Neural progenitor cell (in vitro differentiated cells): ENCODE data around the gene NFKB1. TPM values are rescaled to one million over a fixed set of nuclear protein-coding genes. Genes with fewer than 3 reads are reported as not detected.

ENCODE experiments used
- DNase-seq: peaks from one replicate; pipeline ENCODE4 v3.0.0-alpha.2; 2016; ENCODE audit warnings: low spot score
- H2AFZ ChIP-seq: fragments of 200-600 bp; sonication (generic); replicated peaks from 2 replicates; pipeline ENCODE4 v1.6.1; 2016; ENCODE audit warnings: antibody characterized with exemption
- H3F3A ChIP-seq: fragments of 200-600 bp; sonication (generic); 2 replicates; pipeline ENCODE4 v1.6.1; 2016; ENCODE audit warnings: antibody characterized with exemption, low read depth
- H3K27ac ChIP-seq: fragments of 200-600 bp; sonication (generic); 2 replicates; pipeline ENCODE4 v1.5.1; 2016; ENCODE audit warnings: mild to moderate bottlenecking
- H3K27me3 ChIP-seq: fragments of 200-600 bp; sonication (generic); 2 replicates; pipeline ENCODE4 v1.6.1; 2016; ENCODE audit warnings: mild to moderate bottlenecking, moderate library complexity
- H3K36me3 ChIP-seq: fragments of 200-600 bp; sonication (generic); 2 replicates; pipeline ENCODE4 v1.5.1; 2016
- H3K4me1 ChIP-seq: fragments of 200-600 bp; sonication (generic); 2 replicates; pipeline ENCODE4 v1.6.1; 2016; ENCODE audit warnings: mixed run types
- H3K4me2 ChIP-seq: fragments of 200-600 bp; sonication (generic); 2 replicates; pipeline ENCODE4 v1.6.1; 2016
- H3K4me3 ChIP-seq: fragments of 200-600 bp; sonication (generic); 2 replicates; pipeline ENCODE4 v1.5.1; 2016
- H3K79me2 ChIP-seq: fragments of 200-600 bp; sonication (generic); 2 replicates; pipeline ENCODE4 v1.6.1; 2016; ENCODE audit warnings: low read depth
- H3K9ac ChIP-seq: fragments of 200-600 bp; sonication (generic); 2 replicates; pipeline ENCODE4 v1.6.1; 2016
- H3K9me3 ChIP-seq: fragments of 200-600 bp; sonication (generic); 2 replicates; pipeline ENCODE4 v1.5.1; 2016; ENCODE audit warnings: low read depth
- H4K20me1 ChIP-seq: fragments of 200-600 bp; sonication (generic); 2 replicates; pipeline ENCODE4 v1.6.1; 2016; ENCODE audit warnings: low read depth
- H3K27ac Mint-ChIP-seq: 3 replicates; pipeline ENCODE4 v1.8.0; 2021; ENCODE audit warnings: mixed read lengths
- H3K27me3 Mint-ChIP-seq: 2 replicates; pipeline ENCODE4 v1.8.0; 2022; ENCODE audit warnings: low read depth, mild to moderate bottlenecking, inconsistent platforms, moderate library complexity, mixed read lengths; ENCODE audit not compliant: insufficient read depth
- H3K36me3 Mint-ChIP-seq: 3 replicates; pipeline ENCODE4 v1.8.0; 2021; ENCODE audit warnings: mixed read lengths
- H3K4me1 Mint-ChIP-seq: 3 replicates; pipeline ENCODE4 v1.8.0; 2021; ENCODE audit warnings: mixed read lengths
- H3K4me3 Mint-ChIP-seq: 3 replicates; pipeline ENCODE4 v1.8.0; 2021; ENCODE audit warnings: mild to moderate bottlenecking, moderate library complexity, mixed read lengths
- H3K9me3 Mint-ChIP-seq: 3 replicates; pipeline ENCODE4 v1.8.0; 2020; ENCODE audit warnings: mixed read lengths
- EZH2 ChIP-seq: fragments of 200-600 bp; sonication (generic); IDR thresholded peaks from 2 replicates; pipeline ENCODE4 v1.6.1; 2017; ENCODE audit warnings: antibody characterized with exemption, mild to moderate bottlenecking, moderate library complexity
- EZH2phosphoT487 ChIP-seq: fragments of 200-600 bp; sonication (generic); IDR thresholded peaks from 2 replicates; pipeline ENCODE4 v1.6.1; 2017; ENCODE audit warnings: antibody characterized with exemption
- total RNA-seq: library from RNA; depleted of rRNA; stranded (reverse); fragments of >200 nt; gene quantifications from 2 replicates; pipeline ENCODE4 v1.2.3, GENCODE V29; 2015; ENCODE audit warnings: low replicate concordance
- TF ChIP-seq, protein P1 (sequence below): fragments of 200-600 bp; sonication (generic); IDR thresholded peaks from 2 replicates; pipeline ENCODE4 v1.5.1; 2017; ENCODE audit warnings: antibody characterized with exemption, mild to moderate bottlenecking

The NFKB1 gene
- total RNA-seq, 1 donor from 2014 or later, result 14.1 TPM

GRCh38 chr4:102594000-102594399 is 92.8 kb downstream of the NFKB1 start:
- H3K9me3 ChIP-seq, result peaks cover 4% of the 10 kb centered on the region
- DNase-seq, result no peak
- H3K9ac ChIP-seq, result no peak overlapping the region
- no peaks in the 10 kb centered on the region for H3F3A ChIP-seq
- no peaks in the 10 kb centered on the region for H3K79me2 ChIP-seq
- peaks cover 3% of the 10 kb centered on the region for H3K4me1 Mint-ChIP-seq
- H3K36me3 ChIP-seq, result no peaks in the 10 kb centered on the region
- H3K27ac Mint-ChIP-seq, result no peak overlapping the region
- no peaks in the 10 kb centered on the region for H3K27me3 ChIP-seq
- H3K27me3 Mint-ChIP-seq, result no peaks in the 10 kb centered on the region
- H3K9me3 Mint-ChIP-seq, result peaks cover 4% of the 10 kb centered on the region
- H2AFZ ChIP-seq, result no peak overlapping the region
- H3K4me1 ChIP-seq, result no peaks in the 10 kb centered on the region
- no peak overlapping the region for H3K4me3 Mint-ChIP-seq
- peaks cover 16% of the 10 kb centered on the region for H3K36me3 Mint-ChIP-seq
- H3K4me2 ChIP-seq, result no peak overlapping the region
- no peak overlapping the region for H3K27ac ChIP-seq
- TF ChIP-seq, protein P1, sequence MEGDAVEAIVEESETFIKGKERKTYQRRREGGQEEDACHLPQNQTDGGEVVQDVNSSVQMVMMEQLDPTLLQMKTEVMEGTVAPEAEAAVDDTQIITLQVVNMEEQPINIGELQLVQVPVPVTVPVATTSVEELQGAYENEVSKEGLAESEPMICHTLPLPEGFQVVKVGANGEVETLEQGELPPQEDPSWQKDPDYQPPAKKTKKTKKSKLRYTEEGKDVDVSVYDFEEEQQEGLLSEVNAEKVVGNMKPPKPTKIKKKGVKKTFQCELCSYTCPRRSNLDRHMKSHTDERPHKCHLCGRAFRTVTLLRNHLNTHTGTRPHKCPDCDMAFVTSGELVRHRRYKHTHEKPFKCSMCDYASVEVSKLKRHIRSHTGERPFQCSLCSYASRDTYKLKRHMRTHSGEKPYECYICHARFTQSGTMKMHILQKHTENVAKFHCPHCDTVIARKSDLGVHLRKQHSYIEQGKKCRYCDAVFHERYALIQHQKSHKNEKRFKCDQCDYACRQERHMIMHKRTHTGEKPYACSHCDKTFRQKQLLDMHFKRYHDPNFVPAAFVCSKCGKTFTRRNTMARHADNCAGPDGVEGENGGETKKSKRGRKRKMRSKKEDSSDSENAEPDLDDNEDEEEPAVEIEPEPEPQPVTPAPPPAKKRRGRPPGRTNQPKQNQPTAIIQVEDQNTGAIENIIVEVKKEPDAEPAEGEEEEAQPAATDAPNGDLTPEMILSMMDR, result no peak
- no peak for TF ChIP-seq EZH2phosphoT487
- H4K20me1 ChIP-seq, result no peaks in the 10 kb centered on the region
- H3K4me3 ChIP-seq, result no peak overlapping the region

DNA sequence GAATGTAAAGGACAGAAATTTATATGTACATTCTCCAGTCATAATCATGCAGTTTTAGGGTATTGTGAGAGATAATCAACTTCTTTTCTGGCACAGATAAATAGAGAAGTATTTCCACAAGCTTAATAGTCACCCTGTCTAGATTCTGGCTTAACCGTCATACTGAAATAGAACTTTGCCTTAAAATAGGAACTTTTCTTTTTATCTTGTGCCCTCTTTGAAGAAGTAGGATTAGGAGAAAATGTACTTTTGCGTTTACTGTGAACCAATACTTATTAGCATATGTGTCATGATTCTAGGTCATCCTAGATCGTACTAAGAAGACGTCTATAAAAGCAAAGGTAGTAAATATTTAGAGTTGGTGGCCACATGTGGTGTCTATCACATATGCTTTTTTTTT is 95.4 kb downstream of the NFKB1 start:
- Histone ChIP-seq H3K9ac (no peak overlapping the region), H2AFZ (no peak overlapping the region), H3K9me3 (peaks cover 2% of the 10 kb centered on the region), H3F3A (no peaks in the 10 kb centered on the region), H3K79me2 (no peaks in the 10 kb centered on the region), H3K4me3 (no peak overlapping the region), H3K27ac (no peak overlapping the region), H3K27me3 (no peaks in the 10 kb centered on the region), H3K36me3 (no peaks in the 10 kb centered on the region), H4K20me1 (no peaks in the 10 kb centered on the region), H3K4me2 (no peak overlapping the region), H3K4me1 (no peaks in the 10 kb centered on the region)
- no peaks in the 10 kb centered on the region for H3K27me3 Mint-ChIP-seq
- no peak overlapping the region for H3K4me3 Mint-ChIP-seq
- H3K4me1 Mint-ChIP-seq, result peaks cover 3% of the 10 kb centered on the region
- DNase-seq, result no peak
- H3K9me3 Mint-ChIP-seq, result peaks cover 2% of the 10 kb centered on the region
- TF ChIP-seq, protein P1, result no peak
- TF ChIP-seq EZH2phosphoT487, result no peak
- no peak for TF ChIP-seq EZH2
- peaks cover 14% of the 10 kb centered on the region for H3K36me3 Mint-ChIP-seq
- H3K27ac Mint-ChIP-seq, result no peak overlapping the region

DNA sequence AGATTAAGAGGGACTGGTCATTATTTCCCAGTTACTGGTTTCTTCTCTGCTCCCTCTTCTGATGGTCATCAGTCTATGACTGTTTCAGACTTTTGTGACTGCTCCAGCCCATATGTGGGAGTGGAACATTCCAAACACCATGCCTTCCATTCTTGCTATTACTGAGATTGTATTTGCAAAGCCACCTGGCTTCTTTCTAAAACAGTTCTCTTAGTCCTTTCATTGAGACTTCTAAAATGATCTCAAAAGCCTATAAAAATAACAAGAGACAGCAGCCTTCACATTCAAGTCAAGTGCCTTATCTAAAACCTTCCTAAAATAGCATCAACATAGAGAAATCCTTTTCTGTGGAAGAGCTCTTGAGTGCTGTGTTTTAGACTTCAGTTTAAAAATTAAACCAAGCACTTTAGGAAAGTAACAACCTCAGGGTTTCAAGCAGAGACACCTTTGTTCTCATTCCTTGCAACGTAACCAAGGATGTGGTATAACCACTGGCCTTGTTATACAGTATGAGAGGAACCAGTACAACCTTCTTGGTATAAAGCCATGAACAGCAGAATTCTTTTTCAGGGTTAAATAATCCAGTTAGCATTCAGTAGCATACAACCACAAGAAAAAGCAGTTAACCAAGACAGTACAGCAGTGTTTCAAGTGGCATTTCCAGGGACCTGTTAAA is 97.1 kb downstream of the NFKB1 start:
- no peaks in the 10 kb centered on the region for H3K27me3 ChIP-seq
- TF ChIP-seq EZH2 (no peak), EZH2phosphoT487 (no peak)
- TF ChIP-seq, protein P1, result no peak
- H3K4me3 ChIP-seq, result no peak overlapping the region
- Mint-ChIP-seq H3K27ac (no peak overlapping the region), H3K4me1 (peaks cover 3% of the 10 kb centered on the region), H3K9me3 (no peaks in the 10 kb centered on the region), H3K36me3 (peaks cover 11% of the 10 kb centered on the region), H3K27me3 (no peaks in the 10 kb centered on the region), H3K4me3 (no peak overlapping the region)
- no peaks in the 10 kb centered on the region for H3K9me3 ChIP-seq
- no peaks in the 10 kb centered on the region for H3K79me2 ChIP-seq
- no peak overlapping the region for H2AFZ ChIP-seq
- no peak overlapping the region for H3K4me2 ChIP-seq
- no peak overlapping the region for H3K27ac ChIP-seq
- no peak overlapping the region for H3K9ac ChIP-seq
- no peaks in the 10 kb centered on the region for H4K20me1 ChIP-seq
- no peaks in the 10 kb centered on the region for H3K36me3 ChIP-seq
- H3K4me1 ChIP-seq, result no peaks in the 10 kb centered on the region
- no peaks in the 10 kb centered on the region for H3F3A ChIP-seq
- DNase-seq, result no peak
